Measurements from ENCODE around the gene AMN1.

GRCh38 chr12:31687101-31687527 lies 41.7 kb downstream of the AMN1 start:
- TF ChIP-seq CTCF (IDR thresholded peaks at IDR 0.05 in 2 of 3, conservative IDR thresholded peaks at IDR 0.05 in 1 of 3; ENCODE audit: borderline replicate concordance in 1 of 3, insufficient read depth in 1 of 3, low read depth in 2 of 3, low read length in 2 of 3) (no peak), RAD21 (IDR thresholded peaks at IDR 0.05; ENCODE audit: low read depth) (no peak), CBX3 (IDR thresholded peaks at IDR 0.05; ENCODE audit: low read depth) (no peak), POLR2A (IDR thresholded peaks at IDR 0.05; ENCODE audit: borderline replicate concordance, extremely low read depth, insufficient read depth, insufficient read length) (no peak), POLR2AphosphoS5 (IDR thresholded peaks at IDR 0.05; ENCODE audit: low read depth, low read length) (no peak), EZH2 (IDR thresholded peaks at IDR 0.05) (no peak), REST (IDR thresholded peaks at IDR 0.05; ENCODE audit: low read depth) (no peak)
